GM23338 (cell line): ENCODE data around the gene PKD2L1. TPM values are rescaled to one million over a fixed set of nuclear protein-coding genes. Genes with fewer than 3 reads are reported as not detected.

Experiments
- ATAC-seq: fragments of 200-7000 bp; cut with Tn5 transposase; 3 replicates; pipeline ENCODE4 v1.9.1; 2020
- DNase-seq: peaks from one replicate; pipeline ENCODE4 v3.0.0-alpha.2; 2015; ENCODE audit warnings: low spot score
- H2AFZ ChIP-seq: fragments of 200-600 bp; sonication (generic); 2 replicates; pipeline ENCODE4 v1.8.0; 2016; ENCODE audit warnings: antibody characterized with exemption, mild to moderate bottlenecking, moderate library complexity
- H3F3A ChIP-seq: fragments of 200-600 bp; sonication (generic); replicated peaks from 2 replicates; pipeline ENCODE4 v1.8.0; 2017; ENCODE audit warnings: antibody characterized with exemption, mixed run types, low read depth
- H3K27ac ChIP-seq: fragments of 200-600 bp; sonication (generic); 2 replicates; pipeline ENCODE4 v1.6.1; 2016; ENCODE audit warnings: low read depth
- H3K27me3 ChIP-seq: fragments of 200-600 bp; sonication (generic); 2 replicates; pipeline ENCODE4 v1.8.0; 2016; ENCODE audit warnings: mild to moderate bottlenecking, mixed run types, moderate library complexity; ENCODE audit not compliant: insufficient read depth
- H3K36me3 ChIP-seq: fragments of 200-600 bp; sonication (generic); 2 replicates; pipeline ENCODE4 v1.8.0; 2016; ENCODE audit warnings: mild to moderate bottlenecking; ENCODE audit not compliant: insufficient read depth
- H3K4me1 ChIP-seq: fragments of 200-600 bp; sonication (generic); 2 replicates; pipeline ENCODE4 v1.8.0; 2016; ENCODE audit warnings: mild to moderate bottlenecking, moderate library complexity; ENCODE audit not compliant: insufficient read depth
- H3K4me2 ChIP-seq: fragments of 200-600 bp; sonication (generic); 2 replicates; pipeline ENCODE4 v1.7.1; 2017; ENCODE audit warnings: mixed run types
- H3K4me3 ChIP-seq: fragments of 200-600 bp; sonication (generic); 2 replicates; pipeline ENCODE4 v1.6.1; 2016; ENCODE audit warnings: mixed run types
- H3K79me2 ChIP-seq: fragments of 200-600 bp; sonication (generic); replicated peaks from 2 replicates; pipeline ENCODE4 v1.8.0; 2017; ENCODE audit warnings: mild to moderate bottlenecking; ENCODE audit not compliant: insufficient read depth
- H3K9me2 ChIP-seq: fragments of 200-600 bp; sonication (generic); 2 replicates; pipeline ENCODE4 v1.8.0; 2017; ENCODE audit not compliant: insufficient read depth
- H4K20me1 ChIP-seq: fragments of 200-600 bp; sonication (generic); replicated peaks from 2 replicates; pipeline ENCODE4 v1.8.0; 2017; ENCODE audit warnings: mild to moderate bottlenecking; ENCODE audit not compliant: insufficient read depth
- H3K27ac Mint-ChIP-seq: 2 replicates; pipeline ENCODE4 v1.8.0; 2020; ENCODE audit warnings: inconsistent platforms, mild to moderate bottlenecking, moderate library complexity, mixed read lengths
- H3K27me3 Mint-ChIP-seq: 3 replicates; pipeline ENCODE4 v1.8.0; 2022; ENCODE audit warnings: low read depth, mild to moderate bottlenecking, moderate library complexity, mixed read lengths, inconsistent platforms; ENCODE audit not compliant: insufficient read depth, poor library complexity
- H3K36me3 Mint-ChIP-seq: 3 replicates; pipeline ENCODE4 v1.8.0; 2021; ENCODE audit warnings: low read depth, mild to moderate bottlenecking, inconsistent platforms, moderate library complexity, mixed read lengths
- H3K4me1 Mint-ChIP-seq: 3 replicates; pipeline ENCODE4 v1.8.0; 2020; ENCODE audit warnings: mild to moderate bottlenecking, inconsistent platforms, mixed read lengths
- H3K4me3 Mint-ChIP-seq: 3 replicates; pipeline ENCODE4 v1.8.0; 2021; ENCODE audit warnings: moderate library complexity, mild to moderate bottlenecking, inconsistent platforms, mixed read lengths
- H3K9me3 Mint-ChIP-seq: 3 replicates; pipeline ENCODE4 v1.8.0; 2020; ENCODE audit warnings: moderate library complexity, mild to moderate bottlenecking, inconsistent platforms, mixed read lengths
- EZH2 ChIP-seq: fragments of 200-600 bp; sonication (generic); IDR thresholded peaks from one replicate; pipeline ENCODE4 v1.8.0; 2017; ENCODE audit warnings: antibody characterized with exemption, mild to moderate bottlenecking, low read depth; ENCODE audit not compliant: unreplicated experiment
- JUNB ChIP-seq: IDR thresholded peaks from one replicate; pipeline ENCODE4 v1.6.1; 2016; ENCODE audit warnings: antibody characterized with exemption; ENCODE audit not compliant: unreplicated experiment
- NANOG ChIP-seq: IDR thresholded peaks from 2 replicates; pipeline ENCODE4 v1.6.1; 2016; ENCODE audit warnings: antibody characterized with exemption, borderline replicate concordance
- POLR2AphosphoS5 ChIP-seq: IDR thresholded peaks from 2 replicates; pipeline ENCODE4 v1.6.1; 2016; ENCODE audit warnings: antibody characterized with exemption, low read depth
- ZNF331 ChIP-seq: fragments of 250-450 bp; sonication (Bioruptor Pico); IDR thresholded peaks from 2 replicates; pipeline ENCODE4 v1.5.0; 2020; ENCODE audit warnings: low read depth, mild to moderate bottlenecking, moderate library complexity
- ZNF462 ChIP-seq: fragments of 250-450 bp; sonication (Bioruptor Pico); IDR thresholded peaks from 2 replicates; pipeline ENCODE4 v1.5.0; 2020; ENCODE audit warnings: mild to moderate bottlenecking, moderate library complexity
- polyA plus RNA-seq: library from polyadenylated mRNA; unstranded; fragments of >200 nt; fragmentation: Nextera tagmentation; extraction: Ambion mirVana; gene quantifications from 2 replicates; pipeline ENCODE4 v1.2.1, GENCODE V29; 2016
- total RNA-seq: library from RNA; depleted of rRNA; stranded (reverse); fragments of >200 nt; shearing (Covaris generic); gene quantifications from 2 replicates; pipeline ENCODE4 v1.2.3, GENCODE V29; 2014
- TF ChIP-seq, protein P1 (sequence below), 2 experiments: fragments of 200-600 bp in 1 of 2; sonication (generic) in 1 of 2; conservative IDR thresholded peaks; 2 replicates each; pipeline versions ENCODE4 v1.5.1 to v1.6.1; 2016 to 2017; ENCODE audit warnings: antibody characterized with exemption in 2 of 2, low read depth in 2 of 2, mild to moderate bottlenecking in 2 of 2, moderate library complexity in 1 of 2

PKD2L1 gene
- total and polyA plus RNA-seq, 2 experiments from 2014 or later, result not detected

GRCh38 chr10:100368721-100369120 lies 38.7 kb upstream of the PKD2L1 start (continued):
- TF ChIP-seq ZNF462 (CRISPR knock-in tag) (no peak), ZNF331 (CRISPR knock-in tag) (no peak)
- TF ChIP-seq, protein P1, sequence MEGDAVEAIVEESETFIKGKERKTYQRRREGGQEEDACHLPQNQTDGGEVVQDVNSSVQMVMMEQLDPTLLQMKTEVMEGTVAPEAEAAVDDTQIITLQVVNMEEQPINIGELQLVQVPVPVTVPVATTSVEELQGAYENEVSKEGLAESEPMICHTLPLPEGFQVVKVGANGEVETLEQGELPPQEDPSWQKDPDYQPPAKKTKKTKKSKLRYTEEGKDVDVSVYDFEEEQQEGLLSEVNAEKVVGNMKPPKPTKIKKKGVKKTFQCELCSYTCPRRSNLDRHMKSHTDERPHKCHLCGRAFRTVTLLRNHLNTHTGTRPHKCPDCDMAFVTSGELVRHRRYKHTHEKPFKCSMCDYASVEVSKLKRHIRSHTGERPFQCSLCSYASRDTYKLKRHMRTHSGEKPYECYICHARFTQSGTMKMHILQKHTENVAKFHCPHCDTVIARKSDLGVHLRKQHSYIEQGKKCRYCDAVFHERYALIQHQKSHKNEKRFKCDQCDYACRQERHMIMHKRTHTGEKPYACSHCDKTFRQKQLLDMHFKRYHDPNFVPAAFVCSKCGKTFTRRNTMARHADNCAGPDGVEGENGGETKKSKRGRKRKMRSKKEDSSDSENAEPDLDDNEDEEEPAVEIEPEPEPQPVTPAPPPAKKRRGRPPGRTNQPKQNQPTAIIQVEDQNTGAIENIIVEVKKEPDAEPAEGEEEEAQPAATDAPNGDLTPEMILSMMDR (conservative IDR thresholded peaks at IDR 0.05; ENCODE audit: low read depth in 2 of 2), result no peak

- TF ChIP-seq POLR2AphosphoS5 (peak; percentile 41), EZH2 (no peak), NANOG (no peak), JUNB (no peak)
- TF ChIP-seq, protein P1 (conservative IDR thresholded peaks at IDR 0.05; ENCODE audit: low read depth in 2 of 2), result no peak
- H3K4me3 Mint-ChIP-seq, result no peak overlapping the region
- H3K9me3 Mint-ChIP-seq, result no peaks in the 10 kb centered on the region; the same call in 2 of the 3 replicates
- H3K36me3 Mint-ChIP-seq, result peaks cover 40% of the 10 kb centered on the region
- H3K27me3 Mint-ChIP-seq, result peaks cover 7% of the 10 kb centered on the region
- Histone ChIP-seq H4K20me1 (peaks cover 27% of the 10 kb centered on the region), H3K4me2 (no peak overlapping the region), H3K27me3 (no peaks in the 10 kb centered on the region), H2AFZ (no peak overlapping the region), H3K36me3 (peaks cover 29% of the 10 kb centered on the region), H3F3A (peaks cover 35% of the 10 kb centered on the region), H3K4me3 (no peak overlapping the region), H3K27ac (peak overlapping the region; percentile 88), H3K9me2 (no peaks in the 10 kb centered on the region), H3K79me2 (no peaks in the 10 kb centered on the region), H3K4me1 (peaks cover 6% of the 10 kb centered on the region)
- peak; percentile 86 for DNase-seq
- H3K27ac Mint-ChIP-seq, result peak overlapping the region; percentile 33; the same call in 1 of the 2 replicates
- peaks cover 19% of the 10 kb centered on the region; the same call in 2 of the 3 replicates for H3K4me1 Mint-ChIP-seq
- peak; percentile 66 for ATAC-seq
These were observed 34.8 kb upstream of the PKD2L1 start for GRCh38 chr10:100364735-100365391.
